Loucy (cell line): ENCODE results near the gene ATP5MC3.

Source experiments
- EZH2phosphoT487 ChIP-seq: fragments of 200-600 bp; IDR thresholded peaks from 2 replicates; pipeline ENCODE4 v1.6.1; 2018; ENCODE audit warnings: antibody characterized with exemption, mild to moderate bottlenecking, moderate library complexity, borderline replicate concordance
- TF ChIP-seq, protein P1 (sequence below): fragments of 200-600 bp; sonication (generic); conservative IDR thresholded peaks from 2 replicates; pipeline ENCODE4 v1.5.1; 2014; ENCODE audit warnings: mild to moderate bottlenecking, antibody characterized with exemption, low read length

DNA sequence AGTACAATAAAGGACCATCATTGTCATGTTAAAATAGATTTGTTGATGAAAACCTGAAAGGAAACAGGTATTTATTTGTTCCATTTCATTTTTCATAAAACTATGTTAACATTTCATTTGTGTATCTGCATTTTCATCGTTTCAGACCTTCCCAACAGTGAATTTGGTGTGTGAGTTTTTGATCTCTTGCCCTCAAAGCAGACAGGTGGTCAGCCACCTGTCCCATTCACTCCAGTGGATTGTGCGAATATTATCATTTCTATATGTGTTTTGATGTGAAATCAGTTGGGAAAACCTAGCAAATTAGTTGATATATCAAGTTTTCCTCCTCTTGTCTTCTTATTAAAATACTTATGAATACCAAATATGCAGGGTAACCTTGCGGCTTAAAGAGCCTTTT lies 25.4 kb upstream of the ATP5MC3 start:
- TF ChIP-seq, protein P1, sequence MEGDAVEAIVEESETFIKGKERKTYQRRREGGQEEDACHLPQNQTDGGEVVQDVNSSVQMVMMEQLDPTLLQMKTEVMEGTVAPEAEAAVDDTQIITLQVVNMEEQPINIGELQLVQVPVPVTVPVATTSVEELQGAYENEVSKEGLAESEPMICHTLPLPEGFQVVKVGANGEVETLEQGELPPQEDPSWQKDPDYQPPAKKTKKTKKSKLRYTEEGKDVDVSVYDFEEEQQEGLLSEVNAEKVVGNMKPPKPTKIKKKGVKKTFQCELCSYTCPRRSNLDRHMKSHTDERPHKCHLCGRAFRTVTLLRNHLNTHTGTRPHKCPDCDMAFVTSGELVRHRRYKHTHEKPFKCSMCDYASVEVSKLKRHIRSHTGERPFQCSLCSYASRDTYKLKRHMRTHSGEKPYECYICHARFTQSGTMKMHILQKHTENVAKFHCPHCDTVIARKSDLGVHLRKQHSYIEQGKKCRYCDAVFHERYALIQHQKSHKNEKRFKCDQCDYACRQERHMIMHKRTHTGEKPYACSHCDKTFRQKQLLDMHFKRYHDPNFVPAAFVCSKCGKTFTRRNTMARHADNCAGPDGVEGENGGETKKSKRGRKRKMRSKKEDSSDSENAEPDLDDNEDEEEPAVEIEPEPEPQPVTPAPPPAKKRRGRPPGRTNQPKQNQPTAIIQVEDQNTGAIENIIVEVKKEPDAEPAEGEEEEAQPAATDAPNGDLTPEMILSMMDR = no peak
- no peak for TF ChIP-seq EZH2phosphoT487
